Fibroblast of mammary gland (primary cell): ENCODE measurements around the gene TTF1.
A peak's percentile ranks its signal among the peaks of the same experiment; 100 is the strongest.

Experiments used
- DNase-seq: peaks from one replicate; pipeline ENCODE4 v3.0.0-alpha.2; 2010; ENCODE audit warnings: low read depth
- H3K4me3 ChIP-seq: 2 replicates; pipeline ENCODE4 v1.5.1; 2011; ENCODE audit warnings: low read depth, mild to moderate bottlenecking, low read length, moderate library complexity; ENCODE audit not compliant: control insufficient read depth
- CTCF ChIP-seq: conservative IDR thresholded peaks from 2 replicates; pipeline ENCODE4 v1.5.1; 2011; ENCODE audit warnings: low read depth, low read length, inconsistent platforms; ENCODE audit not compliant: control insufficient read depth, insufficient read depth

TTF1 gene

GRCh38 chr9:132406554-132407122 lies at the start of gene TTF1:
TTF1 (minus strand) TSS chr9:132406840; CDS start chr9:132402821, 4,019 bp downstream.
- H3K4me3 ChIP-seq: peak within 1 kb of the TSS; percentile 84
- peak; percentile 88 for DNase-seq
- TF ChIP-seq CTCF: no peak

GRCh38 chr9:132456241-132456640 lies 49.6 kb upstream of the TTF1 start:
- H3K4me3 ChIP-seq: no peak overlapping the region
- DNase-seq: peak; percentile 28
- no peak for TF ChIP-seq CTCF

GRCh38 chr9:132451276-132451675 lies 44.6 kb upstream of the TTF1 start:
- H3K4me3 ChIP-seq: no peak overlapping the region
- DNase-seq: no peak
- no peak for TF ChIP-seq CTCF

GRCh38 chr9:132447902-132448301 lies 41.3 kb upstream of the TTF1 start:
- TF ChIP-seq CTCF: no peak
- H3K4me3 ChIP-seq: no peak overlapping the region
- DNase-seq: no peak

- DNase-seq: no peak
- H3K4me3 ChIP-seq: no peak overlapping the region
- no peak for TF ChIP-seq CTCF
Observed at GRCh38 chr9:132447346-132447745, 40.7 kb upstream of the TTF1 start.

GRCh38 chr9:132446887-132447286 lies 40.2 kb upstream of the TTF1 start:
- no peak for DNase-seq
- H3K4me3 ChIP-seq: no peak overlapping the region
- TF ChIP-seq CTCF: no peak

GRCh38 chr9:132443951-132444607 lies 37.4 kb upstream of the TTF1 start:
- H3K4me3 ChIP-seq: no peak overlapping the region
- no peak for TF ChIP-seq CTCF
- DNase-seq: no peak
